ENCODE measurements around the gene ITGAV.

Gene ITGAV

GRCh38 chr2:186570604-186571003 lies 19.3 kb upstream of the ITGAV start:
- DNase-seq: peak; percentile 65
- in situ Hi-C loops (cut with HindIII; ENCODE audit: low pct_ligation_motif_present, low pct_unique_long_range_greater_than_20kb, low sequenced_read_pairs): no loop called here

GRCh38 chr2:186572705-186573104 lies 17.2 kb upstream of the ITGAV start:
- no peak for DNase-seq
- in situ Hi-C loops (cut with HindIII; ENCODE audit: low pct_ligation_motif_present, low pct_unique_long_range_greater_than_20kb, low sequenced_read_pairs): no loop called here

- in situ Hi-C loops (cut with HindIII; ENCODE audit: low pct_ligation_motif_present, low pct_unique_long_range_greater_than_20kb, low sequenced_read_pairs): no loop called here
Observed at GRCh38 chr2:186573531-186573930, 16.3 kb upstream of the ITGAV start.

GRCh38 chr2:186575302-186575701 lies 14.6 kb upstream of the ITGAV start:
- peak; percentile 99 for DNase-seq
- in situ Hi-C loops (cut with HindIII; ENCODE audit: low pct_ligation_motif_present, low pct_unique_long_range_greater_than_20kb, low sequenced_read_pairs): no loop called here

More at GRCh38 chr2:186573531-186573930, 16.3 kb upstream of the ITGAV start:
- peak; percentile 47 for DNase-seq

GRCh38 chr2:186575856-186576255 lies 14.0 kb upstream of the ITGAV start:
- DNase-seq: no peak

GRCh38 chr2:186576614-186577013 lies 13.2 kb upstream of the ITGAV start:
- in situ Hi-C loops (cut with HindIII; ENCODE audit: low pct_ligation_motif_present, low pct_unique_long_range_greater_than_20kb, low sequenced_read_pairs): no loop called here
- DNase-seq: no peak

More at GRCh38 chr2:186575856-186576255, 14.0 kb upstream of the ITGAV start:
- in situ Hi-C loops (cut with HindIII; ENCODE audit: low pct_ligation_motif_present, low pct_unique_long_range_greater_than_20kb, low sequenced_read_pairs): no loop called here

GRCh38 chr2:186582698-186583097 lies 7.2 kb upstream of the ITGAV start:
- no peak for DNase-seq
- in situ Hi-C loops (cut with HindIII; ENCODE audit: low pct_ligation_motif_present, low pct_unique_long_range_greater_than_20kb, low sequenced_read_pairs): no loop called here

- in situ Hi-C loops (cut with HindIII; ENCODE audit: low pct_ligation_motif_present, low pct_unique_long_range_greater_than_20kb, low sequenced_read_pairs): no loop called here
- no peak for DNase-seq
Observed at GRCh38 chr2:186584053-186584452, 5.8 kb upstream of the ITGAV start.

- in situ Hi-C loops (cut with HindIII; ENCODE audit: low pct_ligation_motif_present, low pct_unique_long_range_greater_than_20kb, low sequenced_read_pairs): no loop called here
- no peak for DNase-seq
Observed at GRCh38 chr2:186588421-186588820, 1.4 kb upstream of the ITGAV start.

- DNase-seq: no peak
- in situ Hi-C loops (cut with HindIII; ENCODE audit: low pct_ligation_motif_present, low pct_unique_long_range_greater_than_20kb, low sequenced_read_pairs): no loop called here
Observed at GRCh38 chr2:186588940-186589611, 780 bp upstream of the ITGAV start.

GRCh38 chr2:186590350-186590758 lies 498 bp downstream of the ITGAV start:
- in situ Hi-C loops (cut with HindIII; ENCODE audit: low pct_ligation_motif_present, low pct_unique_long_range_greater_than_20kb, low sequenced_read_pairs): no loop called here

GRCh38 chr2:186590759-186591505 lies 1.1 kb downstream of the ITGAV start:
- peak; percentile 51 for DNase-seq
- in situ Hi-C loops (cut with HindIII; ENCODE audit: low pct_ligation_motif_present, low pct_unique_long_range_greater_than_20kb, low sequenced_read_pairs): no loop called here

More at GRCh38 chr2:186590350-186590758, 498 bp downstream of the ITGAV start:
- no peak for DNase-seq

GRCh38 chr2:186591506-186591890 lies 1.6 kb downstream of the ITGAV start:
- in situ Hi-C loops (cut with HindIII; ENCODE audit: low pct_ligation_motif_present, low pct_unique_long_range_greater_than_20kb, low sequenced_read_pairs): no loop called here
- DNase-seq: no peak

GRCh38 chr2:186592137-186592875 lies 2.5 kb downstream of the ITGAV start:
- DNase-seq: no peak
- in situ Hi-C loops (cut with HindIII; ENCODE audit: low pct_ligation_motif_present, low pct_unique_long_range_greater_than_20kb, low sequenced_read_pairs): no loop called here

- in situ Hi-C loops (cut with HindIII; ENCODE audit: low pct_ligation_motif_present, low pct_unique_long_range_greater_than_20kb, low sequenced_read_pairs): no loop called here
Observed at GRCh38 chr2:186593523-186593922, 3.7 kb downstream of the ITGAV start.

GRCh38 chr2:186594001-186594722 lies 4.3 kb downstream of the ITGAV start:
- in situ Hi-C loops (cut with HindIII; ENCODE audit: low pct_ligation_motif_present, low pct_unique_long_range_greater_than_20kb, low sequenced_read_pairs): no loop called here
- no peak for DNase-seq

More at GRCh38 chr2:186593523-186593922, 3.7 kb downstream of the ITGAV start:
- no peak for DNase-seq

- DNase-seq: no peak
- in situ Hi-C loops (cut with HindIII; ENCODE audit: low pct_ligation_motif_present, low pct_unique_long_range_greater_than_20kb, low sequenced_read_pairs): no loop called here
Observed at GRCh38 chr2:186595219-186595618, 5.4 kb downstream of the ITGAV start.

GRCh38 chr2:186599186-186599778 lies 9.4 kb downstream of the ITGAV start:
- no peak for DNase-seq
- in situ Hi-C loops (cut with HindIII; ENCODE audit: low pct_ligation_motif_present, low pct_unique_long_range_greater_than_20kb, low sequenced_read_pairs): no loop called here

Measured in ACHN (cell line).